HG03095 (cell line): Measurements from ENCODE around the gene ATOH7.
"Not testable (repeated sequence)": the region's sequence is repeated elsewhere in the genome, so short reads cannot be mapped to it uniquely, and the experiment has no call there.

Source experiments
- ATAC-seq: cut with Tn5 transposase; IDR thresholded peaks from one replicate; pipeline ENCODE4 v1.9.1; 2021; ENCODE audit warnings: moderate library complexity; ENCODE audit not compliant: unreplicated experiment

Gene ATOH7

DNA sequence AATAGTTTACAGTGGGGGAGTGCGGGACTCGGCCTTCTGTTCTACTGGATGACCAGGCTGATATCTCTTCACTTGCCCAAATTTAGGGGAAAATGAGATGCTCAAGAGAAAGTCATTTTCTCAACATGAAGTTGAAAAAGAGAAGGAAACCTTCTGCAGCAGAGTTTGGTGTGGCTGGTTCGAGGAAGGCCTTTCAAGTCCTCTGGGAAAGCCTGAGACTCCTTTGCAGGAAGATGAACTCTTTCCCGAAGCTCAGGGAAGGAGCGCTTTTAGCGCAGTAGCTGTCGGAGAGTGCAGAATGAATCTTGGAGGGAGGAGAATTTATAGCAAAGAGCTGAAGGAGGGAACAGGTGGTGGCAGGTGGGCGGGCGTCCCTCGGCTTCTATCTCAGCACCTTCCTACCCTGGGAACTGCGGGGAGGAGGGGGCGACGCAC lies at the start of gene ATOH7:
Gene ATOH7, minus strand, starts transcription at position 297 of the 435 bp plus-strand sequence. CDS start 436 bp downstream, outside the sequence.
- ATAC-seq, result no peak

DNA sequence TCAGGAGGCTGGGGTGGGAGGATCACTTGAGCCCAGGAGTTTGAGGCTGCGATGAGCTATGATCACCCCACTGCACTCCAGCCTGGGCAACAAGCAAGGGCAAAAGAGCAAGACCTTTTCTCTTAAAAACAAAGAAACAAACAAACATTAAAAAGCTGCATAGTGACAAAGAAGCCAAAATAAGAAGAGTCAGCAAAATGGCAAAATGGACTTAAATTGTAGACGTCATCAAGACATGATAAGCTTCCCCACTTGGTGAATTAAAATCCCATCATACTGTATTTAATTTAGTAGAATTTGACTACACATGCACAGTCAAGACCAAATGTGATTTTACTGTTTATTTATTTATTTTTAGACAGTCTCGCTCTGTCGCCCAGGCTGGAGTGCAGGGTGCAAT lies 48.8 kb upstream of the ATOH7 start:
- ATAC-seq, result no peak

DNA sequence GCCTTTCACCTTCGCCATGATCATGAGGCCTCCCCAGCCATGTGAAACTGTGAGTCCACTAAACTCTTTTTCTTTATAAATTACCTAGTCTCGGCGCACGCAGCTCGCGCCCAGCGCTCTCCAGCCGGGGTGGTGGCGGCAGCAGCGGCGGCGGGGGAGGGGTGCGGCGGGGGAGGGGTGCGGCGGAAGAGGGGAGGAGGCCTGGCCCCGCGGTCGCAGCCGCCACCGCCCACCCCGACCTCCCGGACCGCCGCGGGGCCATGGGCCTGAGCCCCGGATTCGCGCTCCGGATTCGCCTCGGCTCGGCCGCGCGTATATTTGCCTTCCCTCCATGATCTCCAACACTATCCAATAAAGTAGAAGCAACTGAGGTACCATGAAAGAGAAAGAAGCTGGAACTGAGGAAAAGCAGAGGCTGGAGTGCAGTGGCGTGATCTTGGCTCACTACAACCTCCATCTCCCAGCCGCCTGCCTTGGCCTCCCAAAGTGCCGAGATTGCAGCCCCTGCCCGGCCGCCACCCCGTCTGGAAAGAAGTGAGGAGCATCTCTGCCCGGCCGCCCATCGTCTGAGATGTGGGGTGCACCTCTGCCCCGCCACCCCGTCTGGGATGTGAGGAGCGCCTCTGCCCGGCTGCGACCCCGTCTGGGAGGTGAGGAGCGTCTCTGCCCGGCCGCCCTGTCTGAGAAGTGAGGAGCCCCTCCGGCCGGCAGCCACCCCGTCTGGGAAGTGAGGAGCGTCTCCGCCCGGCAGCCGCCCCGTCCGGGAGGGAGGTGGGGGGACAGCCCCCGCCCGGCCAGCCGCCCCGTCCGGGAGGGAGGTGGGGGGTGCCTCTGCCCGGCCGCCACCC lies 47.2 kb upstream of the ATOH7 start:
- not testable (repeated sequence) for ATAC-seq

DNA sequence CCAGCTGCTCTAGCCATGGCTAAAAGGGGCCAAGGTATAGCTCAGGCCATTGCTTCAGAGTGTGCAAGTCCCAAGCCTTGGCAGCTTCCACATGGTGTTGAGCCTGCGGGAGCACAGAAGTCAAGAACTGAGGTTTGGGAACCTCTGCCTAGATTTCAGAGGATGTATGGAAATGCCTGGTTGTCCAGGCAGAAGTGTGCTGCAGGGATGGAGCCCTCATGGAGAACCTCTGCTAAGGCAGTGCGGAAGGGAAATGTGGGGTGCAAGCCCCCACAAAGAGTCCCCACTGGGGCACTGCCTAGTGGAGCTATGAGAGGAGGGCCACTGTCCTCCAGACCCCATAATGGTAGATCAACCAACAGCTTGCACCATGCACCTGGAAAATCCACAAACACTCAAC lies 45.9 kb upstream of the ATOH7 start:
- ATAC-seq, result not testable (repeated sequence)

DNA sequence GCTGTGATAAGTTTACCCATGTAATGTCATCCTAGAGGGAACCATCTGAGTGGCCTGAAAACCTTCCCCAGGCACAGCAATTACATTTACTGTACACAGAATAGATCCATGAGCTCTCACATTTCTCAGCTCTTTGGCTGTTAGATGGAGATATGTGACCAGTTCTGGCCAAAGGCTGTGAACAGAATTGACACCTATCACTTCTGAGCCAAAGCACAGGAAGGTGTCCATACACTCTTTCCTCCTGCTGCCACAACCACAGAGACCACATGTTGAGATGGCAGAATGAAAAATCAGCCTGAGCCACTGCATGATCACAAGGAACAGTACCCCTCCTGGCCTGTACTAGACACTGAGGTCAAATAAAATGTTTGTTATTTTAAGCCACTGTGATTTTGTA lies 44.3 kb upstream of the ATOH7 start:
- ATAC-seq, result no peak

DNA sequence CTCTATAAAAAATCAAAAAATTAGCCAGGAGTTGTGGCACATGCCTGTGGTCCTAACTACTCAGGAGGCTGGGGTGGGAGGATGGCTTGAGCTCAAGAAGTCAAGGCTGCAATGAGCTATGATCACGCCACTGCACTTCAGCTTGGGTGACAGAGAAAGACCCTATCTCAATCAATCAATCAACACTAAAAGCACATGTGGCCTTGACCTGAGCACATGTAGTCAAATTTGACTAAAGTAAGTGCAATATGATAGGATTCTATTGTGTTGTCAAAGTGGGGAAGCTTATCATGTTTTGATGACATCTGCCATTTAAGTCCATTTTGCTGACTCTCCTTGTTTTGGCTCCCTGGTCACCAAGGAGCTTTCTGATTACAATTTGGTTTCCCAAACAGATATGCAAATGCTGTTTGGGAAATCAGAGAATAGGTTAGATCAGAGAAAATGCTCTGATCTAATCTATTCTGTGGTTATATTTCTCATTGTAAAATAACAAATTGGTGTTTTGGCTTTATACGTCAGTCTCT lies 43.8 kb upstream of the ATOH7 start:
- ATAC-seq, result no peak

DNA sequence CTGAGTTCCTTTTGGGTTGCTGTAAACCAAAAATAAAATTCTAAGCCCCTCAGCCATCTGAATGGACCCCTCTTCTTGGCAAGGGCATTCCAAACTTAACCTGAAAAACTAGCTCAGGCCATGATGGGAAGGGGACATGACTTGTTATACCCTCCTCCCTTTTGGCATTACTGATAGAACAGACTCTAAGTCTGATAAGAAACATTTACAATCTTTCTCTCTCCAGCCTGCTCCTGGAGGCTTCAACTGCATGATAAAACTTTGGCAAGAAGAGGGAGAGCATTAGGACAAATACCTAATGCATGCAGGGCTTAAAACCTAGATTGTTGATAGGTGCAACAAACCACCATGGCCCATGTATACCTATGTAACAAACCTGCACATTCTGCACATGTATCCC lies 40.9 kb upstream of the ATOH7 start:
- no peak for ATAC-seq

DNA sequence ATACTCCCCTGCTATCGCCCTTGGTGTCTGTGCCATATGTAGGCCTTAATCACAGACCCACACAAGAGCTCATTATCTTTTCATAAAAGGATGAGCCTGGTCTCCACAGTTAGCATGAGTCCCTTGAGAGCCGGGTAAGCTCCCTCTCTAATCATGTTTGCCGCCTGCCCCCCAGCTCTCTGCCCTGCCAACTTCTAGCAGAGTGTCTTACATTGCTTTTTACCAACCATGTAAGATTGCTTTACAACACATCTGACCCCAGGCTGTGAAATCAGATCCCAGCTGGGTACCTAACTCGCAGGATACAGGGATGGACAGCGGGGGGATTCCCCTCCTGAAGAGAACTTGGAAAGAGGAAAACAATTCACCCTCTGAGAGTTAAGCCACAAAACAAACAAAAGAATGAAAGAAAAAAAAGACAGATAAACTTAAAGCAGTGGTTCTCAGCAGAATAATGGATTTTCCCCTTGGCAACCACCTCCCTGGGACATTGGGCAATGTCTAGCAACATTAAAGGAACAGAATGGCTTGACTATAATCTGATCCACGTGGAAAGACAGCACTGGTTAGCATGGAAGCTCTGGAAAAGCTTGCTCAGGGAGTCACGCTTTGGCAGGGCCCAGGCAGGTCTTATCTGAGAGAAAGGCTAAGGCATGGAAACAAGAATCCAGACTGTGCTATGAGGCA lies 39.4 kb upstream of the ATOH7 start:
- no peak for ATAC-seq

DNA sequence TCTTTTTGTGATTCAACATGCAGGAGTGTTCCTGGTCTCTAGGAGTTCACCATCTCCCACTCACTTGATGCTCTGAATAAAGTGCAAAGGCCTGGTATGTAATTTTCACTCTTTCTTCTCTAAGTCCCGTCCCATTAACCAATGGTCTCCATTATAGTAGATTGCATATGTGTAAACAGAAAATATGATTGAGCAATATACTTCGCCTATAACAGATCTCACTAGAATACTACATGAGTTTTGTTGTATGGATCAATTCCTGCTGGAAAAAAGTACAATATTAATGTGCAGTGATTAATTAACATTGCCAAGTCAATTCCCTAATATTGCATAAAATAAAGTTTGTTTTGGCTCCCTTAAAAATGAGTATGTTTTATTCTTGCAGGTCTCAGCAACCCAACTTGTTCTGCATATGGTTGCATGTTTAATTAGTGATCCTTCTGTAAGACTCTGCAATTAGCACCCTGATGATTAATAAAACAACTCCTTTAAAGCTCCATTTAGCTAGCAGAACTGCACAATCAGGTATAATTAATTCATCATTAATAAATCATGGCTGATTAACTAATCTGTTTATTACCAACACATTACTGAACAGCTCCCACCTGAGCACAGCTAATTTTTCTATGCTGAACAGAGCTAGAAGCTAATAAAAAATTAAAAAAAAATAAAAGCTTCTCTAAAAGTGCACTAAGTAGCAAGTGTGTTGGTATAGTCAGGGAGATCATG lies 37.8 kb upstream of the ATOH7 start:
- no peak for ATAC-seq

DNA sequence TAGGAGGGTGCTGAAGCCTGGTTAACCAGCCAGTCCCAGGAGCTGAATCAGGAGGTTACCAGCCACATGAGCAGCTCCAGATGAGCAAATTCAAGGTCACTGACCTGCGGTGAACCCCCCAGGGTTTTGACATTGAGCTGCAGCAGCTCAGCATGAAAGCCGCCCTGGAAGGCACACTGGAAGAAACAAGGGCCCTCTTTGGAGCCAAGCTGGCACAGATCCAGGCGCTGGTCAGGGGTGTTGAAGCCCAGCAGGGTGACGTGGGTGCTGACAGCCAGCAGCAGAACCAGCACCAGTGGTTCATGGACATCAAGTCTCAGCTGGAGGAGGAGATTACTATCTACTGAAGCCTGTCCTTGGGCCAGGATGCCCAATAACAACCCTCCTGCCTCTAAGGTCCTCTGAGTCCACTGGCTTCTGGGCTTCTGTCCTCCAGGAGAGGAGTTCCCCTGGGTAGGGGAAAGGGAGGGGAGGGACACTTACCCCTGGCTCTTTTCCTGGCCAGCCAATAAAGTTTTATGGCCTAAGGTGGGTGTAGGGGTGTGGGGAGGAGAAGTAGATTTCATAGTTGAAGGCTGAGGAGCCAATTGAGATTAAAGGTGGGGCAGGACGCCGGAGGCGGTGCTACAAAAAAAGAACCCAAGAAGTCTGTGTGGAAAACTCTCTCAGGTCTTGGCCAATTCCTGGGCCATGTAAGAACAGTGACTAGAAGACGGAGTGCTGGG lies 29.4 kb upstream of the ATOH7 start:
- ATAC-seq, result no peak

DNA sequence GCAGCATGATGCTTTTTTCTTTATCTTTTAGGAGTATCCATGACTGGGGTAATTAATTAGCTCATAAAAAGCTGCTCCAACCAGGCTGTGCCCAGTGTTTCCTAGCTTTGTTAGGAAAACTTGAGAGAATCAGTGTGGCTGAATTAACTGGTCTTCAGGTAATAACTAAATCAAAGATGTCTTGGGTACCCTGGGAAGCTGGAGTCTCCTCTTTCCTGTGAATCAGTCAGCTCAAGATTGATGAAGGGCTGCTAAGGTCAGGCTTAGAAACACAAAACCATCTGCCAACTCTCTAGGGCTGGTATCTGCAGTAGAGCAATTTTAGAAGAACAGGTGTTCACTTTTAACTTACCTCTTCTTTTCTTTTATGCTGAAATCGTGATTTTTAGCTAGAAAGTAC lies 21.4 kb upstream of the ATOH7 start:
- no peak for ATAC-seq

DNA sequence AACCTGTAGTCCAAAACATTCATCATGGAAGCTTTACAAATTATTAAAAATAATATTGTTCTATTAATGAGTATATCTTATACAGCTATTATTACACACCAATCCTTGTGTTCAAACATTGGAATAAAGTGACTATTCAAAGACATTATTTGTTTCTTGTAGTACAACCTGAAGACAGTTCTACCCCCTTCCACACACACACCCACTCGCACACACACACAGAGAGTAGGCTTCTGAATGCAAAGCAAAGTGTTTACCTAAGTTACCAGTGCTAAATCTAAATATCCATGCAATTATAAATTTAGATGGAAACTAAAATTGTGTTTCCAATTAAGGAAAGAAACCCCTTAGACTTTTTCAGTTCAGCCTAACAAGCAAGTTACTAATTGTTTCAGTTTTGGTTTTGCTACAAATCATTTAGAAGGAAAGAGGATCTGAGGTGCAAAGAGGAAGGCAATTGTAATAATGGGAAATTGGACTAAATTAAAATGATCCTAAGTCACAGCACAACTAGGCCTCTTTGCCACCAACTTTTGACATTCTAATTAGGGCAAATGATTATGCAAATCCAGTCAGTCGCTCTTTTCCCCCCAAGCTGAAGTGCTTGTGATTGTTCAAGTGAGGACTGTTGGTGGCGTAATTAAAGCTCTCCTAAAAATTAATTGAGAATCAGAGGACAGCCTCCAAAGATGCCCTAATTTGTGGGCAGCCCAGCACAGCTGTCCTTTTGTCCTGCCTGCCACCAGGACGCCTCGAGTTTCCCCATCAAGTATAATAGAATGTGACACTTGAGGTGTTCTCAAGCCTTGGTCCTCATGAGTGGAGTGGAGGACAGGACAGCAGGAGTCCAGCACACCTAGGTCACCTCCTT lies 19.9 kb upstream of the ATOH7 start:
- no peak for ATAC-seq

DNA sequence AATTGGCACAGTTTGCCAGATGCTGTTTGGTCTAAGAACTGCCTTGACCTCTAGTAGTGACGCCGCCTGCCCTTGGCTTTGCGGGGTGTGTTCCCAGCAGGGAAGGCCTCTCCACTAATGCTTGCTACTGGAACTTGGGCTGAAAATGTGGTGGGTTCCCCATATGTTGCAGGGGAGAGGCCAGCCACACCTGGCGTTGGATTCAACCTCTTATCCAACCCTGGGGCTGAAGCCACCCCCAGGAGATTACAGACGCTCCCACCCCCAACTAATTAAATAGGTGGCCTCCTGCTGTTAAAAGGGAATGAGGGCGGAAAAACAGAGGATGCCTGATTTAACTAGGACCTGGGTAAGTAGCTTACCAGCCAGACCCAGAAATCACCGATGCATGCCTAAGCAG lies 19.2 kb upstream of the ATOH7 start:
- ATAC-seq, result no peak

DNA sequence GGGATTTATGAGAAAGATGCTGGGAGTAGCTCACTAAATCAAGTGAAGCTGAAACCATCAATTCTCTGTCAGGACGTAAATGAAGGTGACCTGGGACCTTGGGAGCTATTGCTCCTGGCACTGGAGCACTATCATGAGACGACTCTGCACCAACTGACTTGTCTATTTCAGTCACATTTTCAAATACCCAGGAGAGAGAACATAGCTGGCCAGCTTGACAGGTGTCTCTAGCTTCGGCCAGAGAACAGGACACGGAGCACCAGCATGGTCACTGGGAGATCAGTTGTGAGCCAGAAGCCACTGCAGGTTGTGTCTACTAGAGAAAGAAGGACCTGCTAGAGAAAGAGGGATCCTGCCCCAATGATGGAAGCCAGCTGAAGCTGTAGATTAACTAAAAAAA lies 17.4 kb upstream of the ATOH7 start:
- ATAC-seq, result no peak

DNA sequence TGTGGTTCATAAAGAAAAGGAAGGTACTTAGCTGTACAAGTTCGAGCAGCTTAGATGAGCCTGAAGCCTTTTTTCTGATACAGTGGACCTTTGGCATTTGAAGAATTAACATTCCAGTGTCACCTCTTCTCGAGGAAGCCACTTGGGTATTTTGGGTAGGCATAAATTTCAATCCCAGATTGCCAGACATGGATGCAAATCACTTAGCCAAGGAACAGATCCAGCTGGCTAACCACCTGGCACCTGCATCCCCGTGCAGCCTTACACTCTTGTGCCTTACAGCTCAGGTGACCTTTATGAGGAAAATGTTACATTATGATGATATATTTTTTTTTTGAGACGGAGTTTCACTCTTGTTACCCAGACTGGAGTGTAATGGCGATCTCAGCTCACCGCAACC lies 16.0 kb upstream of the ATOH7 start:
- no peak for ATAC-seq

DNA sequence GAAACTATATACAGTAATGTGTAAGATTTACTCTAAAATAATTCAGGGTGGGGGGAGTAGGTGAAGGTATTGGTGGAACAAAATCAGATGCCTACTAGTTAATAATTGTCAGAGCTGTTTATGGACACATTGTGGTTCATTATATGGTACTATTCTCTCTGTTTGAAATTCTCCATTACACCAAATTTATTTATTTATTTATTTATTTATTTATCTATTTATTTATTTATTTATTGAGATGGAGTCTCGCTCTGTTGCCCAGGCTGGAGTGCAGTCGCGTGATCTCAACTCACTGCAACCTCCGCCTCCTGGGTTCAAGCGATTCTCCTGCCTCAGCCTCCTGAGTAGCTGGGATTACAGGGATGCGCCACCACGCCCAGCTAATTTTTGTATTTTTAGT lies 14.5 kb upstream of the ATOH7 start:
- not testable (repeated sequence) for ATAC-seq

DNA sequence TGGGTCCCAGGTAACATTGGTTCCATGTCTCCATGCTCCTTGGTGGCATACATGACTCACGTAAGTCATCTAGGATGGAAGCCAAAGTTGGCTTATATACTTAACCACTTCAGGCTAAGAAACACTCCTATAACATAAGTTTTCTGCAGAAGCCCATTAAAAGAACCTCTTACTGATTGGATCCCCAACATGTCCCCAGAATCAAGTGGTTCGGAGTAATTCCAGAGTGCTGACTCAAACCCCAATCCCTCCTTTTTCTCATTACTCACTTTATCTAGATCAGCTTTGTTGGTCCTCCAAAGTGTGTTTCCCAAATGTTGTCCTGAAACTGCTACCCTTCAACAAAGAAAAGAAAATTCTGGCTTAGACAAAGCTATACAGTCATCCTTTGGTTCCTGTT lies 10.1 kb upstream of the ATOH7 start:
- no peak for ATAC-seq

DNA sequence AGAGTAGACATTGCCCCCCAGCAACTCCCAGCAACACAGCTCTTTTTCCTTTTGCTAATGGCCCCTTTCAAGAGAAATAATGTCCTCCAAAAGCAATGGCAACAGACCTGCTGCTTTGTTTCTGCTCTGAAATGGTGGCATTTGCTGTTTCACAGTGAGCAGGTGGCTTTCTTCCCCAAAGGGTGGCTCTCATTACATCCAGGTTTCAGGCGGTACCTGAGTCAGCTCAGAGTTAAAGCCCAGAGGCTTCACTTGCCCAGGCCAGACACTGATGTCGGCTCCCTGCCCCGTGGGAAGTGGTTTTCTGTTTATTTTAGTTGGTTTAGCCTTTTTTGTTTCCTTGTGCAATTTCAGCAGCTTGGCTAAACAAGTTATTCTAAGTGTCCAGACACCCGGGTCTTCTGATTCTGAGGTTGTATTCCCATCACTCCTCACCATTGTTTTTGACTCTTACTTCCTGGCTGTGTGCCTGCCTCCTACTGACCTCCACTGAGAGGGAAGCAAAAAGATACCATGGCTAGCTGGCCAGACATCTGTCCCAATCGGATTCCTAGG lies 7.8 kb upstream of the ATOH7 start:
- ATAC-seq, result no peak

DNA sequence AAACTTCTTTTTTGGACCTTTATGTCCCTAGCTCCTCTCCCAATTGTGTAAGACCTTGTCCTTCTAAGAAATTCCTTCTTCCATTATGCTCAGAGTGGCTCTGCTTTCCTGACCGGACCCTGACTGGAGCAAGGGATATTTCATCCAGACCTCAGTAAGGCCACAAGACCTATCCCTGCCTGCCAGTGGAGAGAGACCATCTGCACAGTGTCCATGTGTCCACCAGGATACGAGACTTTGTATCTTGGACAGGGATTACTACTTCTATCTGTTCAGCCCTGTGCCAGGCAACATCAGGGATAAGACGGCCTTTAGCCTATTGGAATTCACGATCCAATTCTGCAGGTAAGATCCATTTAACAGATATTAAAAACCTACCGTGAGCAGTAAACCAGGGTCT lies 7.2 kb upstream of the ATOH7 start:
- no peak for ATAC-seq

DNA sequence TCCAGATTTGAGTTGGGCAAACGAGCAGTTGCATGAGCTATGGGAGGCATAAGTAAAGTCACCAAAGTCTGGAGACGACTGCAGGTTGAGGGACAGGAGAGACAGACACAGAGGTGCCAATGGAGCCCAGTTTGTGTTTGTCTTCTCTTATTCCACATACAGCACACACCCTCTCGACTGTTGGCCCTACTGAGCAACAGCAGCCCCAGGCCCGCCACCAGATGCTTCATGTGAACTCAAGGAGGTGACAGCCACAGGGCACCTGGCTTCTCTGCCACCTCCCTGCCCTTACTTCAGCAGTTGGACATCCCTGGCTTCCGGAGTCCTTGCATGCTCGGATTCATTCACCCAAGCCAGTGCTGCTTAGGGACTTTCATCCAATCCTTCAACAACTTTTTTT lies 6.5 kb upstream of the ATOH7 start:
- no peak for ATAC-seq
